Hepatocyte (in vitro differentiated cells): ENCODE results near the gene FRMD7.

Source experiments
- EZH2phosphoT487 ChIP-seq: fragments of 200-600 bp; sonication (generic); IDR thresholded peaks from one replicate; pipeline ENCODE4 v1.6.1; 2018; ENCODE audit warnings: antibody characterized with exemption, mild to moderate bottlenecking, low read depth, moderate library complexity; ENCODE audit not compliant: unreplicated experiment, severe bottlenecking
- TF ChIP-seq, protein P1 (sequence below): fragments of 200-600 bp; sonication (generic); IDR thresholded peaks from 2 replicates; pipeline ENCODE4 v1.5.1; 2016; ENCODE audit warnings: antibody characterized with exemption, mild to moderate bottlenecking; ENCODE audit not compliant: poor library complexity

DNA sequence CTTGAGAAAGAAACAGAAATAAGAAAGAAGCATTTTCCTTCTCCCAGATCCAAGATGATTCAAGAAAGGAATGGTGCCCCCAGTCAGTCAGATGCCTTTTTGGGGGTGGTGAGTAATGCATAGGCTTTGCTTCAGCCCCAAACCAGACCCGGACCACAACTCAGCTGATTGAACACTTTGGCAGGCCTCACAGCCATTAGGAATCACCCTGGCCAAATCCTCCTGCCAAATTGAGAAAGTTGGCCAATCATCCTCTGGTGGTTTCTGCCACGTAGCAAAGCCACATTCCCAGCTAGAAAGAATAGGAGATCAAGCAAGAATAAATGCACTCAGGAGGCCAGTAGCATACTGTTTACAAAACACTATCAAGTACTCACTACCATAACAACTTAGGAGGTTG is 33.7 kb downstream of the FRMD7 start:
- TF ChIP-seq, protein P1, sequence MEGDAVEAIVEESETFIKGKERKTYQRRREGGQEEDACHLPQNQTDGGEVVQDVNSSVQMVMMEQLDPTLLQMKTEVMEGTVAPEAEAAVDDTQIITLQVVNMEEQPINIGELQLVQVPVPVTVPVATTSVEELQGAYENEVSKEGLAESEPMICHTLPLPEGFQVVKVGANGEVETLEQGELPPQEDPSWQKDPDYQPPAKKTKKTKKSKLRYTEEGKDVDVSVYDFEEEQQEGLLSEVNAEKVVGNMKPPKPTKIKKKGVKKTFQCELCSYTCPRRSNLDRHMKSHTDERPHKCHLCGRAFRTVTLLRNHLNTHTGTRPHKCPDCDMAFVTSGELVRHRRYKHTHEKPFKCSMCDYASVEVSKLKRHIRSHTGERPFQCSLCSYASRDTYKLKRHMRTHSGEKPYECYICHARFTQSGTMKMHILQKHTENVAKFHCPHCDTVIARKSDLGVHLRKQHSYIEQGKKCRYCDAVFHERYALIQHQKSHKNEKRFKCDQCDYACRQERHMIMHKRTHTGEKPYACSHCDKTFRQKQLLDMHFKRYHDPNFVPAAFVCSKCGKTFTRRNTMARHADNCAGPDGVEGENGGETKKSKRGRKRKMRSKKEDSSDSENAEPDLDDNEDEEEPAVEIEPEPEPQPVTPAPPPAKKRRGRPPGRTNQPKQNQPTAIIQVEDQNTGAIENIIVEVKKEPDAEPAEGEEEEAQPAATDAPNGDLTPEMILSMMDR: no peak
- TF ChIP-seq EZH2phosphoT487: no peak
